GM19025 (cell line): Measurements from ENCODE around the gene ATG5.

ENCODE experiments used
- ATAC-seq: cut with Tn5 transposase; IDR thresholded peaks from one replicate; pipeline ENCODE4 v1.9.1; 2021; ENCODE audit warnings: mild to moderate bottlenecking, low read depth, moderate library complexity; ENCODE audit not compliant: unreplicated experiment

The ATG5 gene

GRCh38 chr6:106186714-106187113 is 138.8 kb downstream of the ATG5 start:
- ATAC-seq = no peak

GRCh38 chr6:106186172-106186571 is 139.4 kb downstream of the ATG5 start:
- ATAC-seq = no peak

GRCh38 chr6:106185615-106186014 is 139.9 kb downstream of the ATG5 start:
- no peak for ATAC-seq

GRCh38 chr6:106184629-106185028 is 140.9 kb downstream of the ATG5 start:
- no peak for ATAC-seq

GRCh38 chr6:106183430-106183829 is 142.1 kb downstream of the ATG5 start:
- no peak for ATAC-seq

GRCh38 chr6:106182455-106182854 is 143.1 kb downstream of the ATG5 start:
- peak; percentile 76 for ATAC-seq

- peak; percentile 19 for ATAC-seq
Measured at GRCh38 chr6:106181664-106182418, 143.7 kb downstream of the ATG5 start.

GRCh38 chr6:106180208-106180607 is 145.4 kb downstream of the ATG5 start:
- no peak for ATAC-seq

- no peak for ATAC-seq
Measured at GRCh38 chr6:106178900-106179299, 146.7 kb downstream of the ATG5 start.

GRCh38 chr6:106177786-106178185 is 147.8 kb downstream of the ATG5 start:
- no peak for ATAC-seq

- no peak for ATAC-seq
Measured at GRCh38 chr6:106173124-106173879, 152.3 kb downstream of the ATG5 start.

- ATAC-seq = no peak
Measured at GRCh38 chr6:106170030-106170791, 155.3 kb downstream of the ATG5 start.

GRCh38 chr6:106169517-106169916 is 156.0 kb downstream of the ATG5 start:
- no peak for ATAC-seq

GRCh38 chr6:106168097-106168888 is 157.3 kb downstream of the ATG5 start:
- no peak for ATAC-seq

- peak; percentile 37 for ATAC-seq
Measured at GRCh38 chr6:106167096-106167814, 158.3 kb downstream of the ATG5 start.

GRCh38 chr6:106165885-106166485 is 159.6 kb downstream of the ATG5 start:
- ATAC-seq = no peak

- ATAC-seq = peak; percentile 35
Measured at GRCh38 chr6:106163966-106164877, 161.3 kb downstream of the ATG5 start.

GRCh38 chr6:106163446-106163965 is 162.1 kb downstream of the ATG5 start:
- no peak for ATAC-seq
